ENCODE measurements around the gene MGAT3. TPM values are rescaled to one million over a fixed set of nuclear protein-coding genes. Genes with fewer than 3 reads are reported as not detected.

Gene MGAT3
- total and polyA plus RNA-seq, 2 donors (not counting 3 experiments of a cell fraction or from before 2014, with no cell fraction given): not detected

- Histone ChIP-seq H3K27ac (ENCODE audit: insufficient read depth, low read depth, low read length) (no peak overlapping the region), H3K4me1 (ENCODE audit: control insufficient read depth, extremely low read depth, insufficient read depth, low read length) (peaks cover 15% of the 10 kb centered on the region), H3K9me1 (replicated peaks; ENCODE audit: control insufficient read depth, extremely low read depth, insufficient read depth, low read length) (no peaks in the 10 kb centered on the region), H3K36me3 (ENCODE audit: control insufficient read depth in 2 of 2, extremely low read depth in 1 of 2, insufficient read depth in 2 of 2, low read length in 2 of 2) (peaks cover 5 to 21% of the 10 kb centered on the region in 2 experiments), H4K20me1 (replicated peaks; ENCODE audit: control insufficient read depth, extremely low read depth, insufficient read depth, low read length) (no peaks in the 10 kb centered on the region), H3K9ac (replicated peaks; ENCODE audit: extremely low read depth, insufficient read depth, low read length) (peak overlapping the region; percentile 56), H2AFZ (ENCODE audit: low read depth, low read length) (no peak overlapping the region), H3K27me3 (ENCODE audit: control insufficient read depth in 2 of 2, insufficient read depth in 2 of 2, low read length in 2 of 2) (no peaks in the 10 kb centered on the region), H3K4me2 (ENCODE audit: insufficient read depth, low read length) (peak overlapping the region; percentile 89), H3K79me2 (ENCODE audit: control insufficient read depth, insufficient read depth, low read length) (peaks cover 45% of the 10 kb centered on the region), H3K9me3 (replicated peaks; ENCODE audit: control insufficient read depth, insufficient read depth, low read length) (no peaks in the 10 kb centered on the region), H3K4me3 (replicated peaks in 1 of 3; ENCODE audit: insufficient read depth in 1 of 3, low read depth in 1 of 3, low read length in 3 of 3) (peak overlapping the region; percentile 4 to 96 (median 92))
- TF ChIP-seq POLR2A (IDR thresholded peaks at IDR 0.05; ENCODE audit: low read depth, low read length) (peak; percentile 88), POLR2AphosphoS5 (IDR thresholded peaks at IDR 0.05; ENCODE audit: insufficient read depth, low read depth, low read length) (peak; percentile 89), FOS (IDR thresholded peaks at IDR 0.05; ENCODE audit: borderline replicate concordance, insufficient read depth, low read length) (no peak), MYC (IDR thresholded peaks at IDR 0.05; ENCODE audit: low read depth, low read length) (no peak)
- ChIA-PET CTCF (interaction anchor here (0.9 to 2.0 kb wide), 3 partner anchors 9 to 28 kb away, joined by 5 to 9 read pairs (median 9); no protein-coding TSS in a partner anchor), POLR2A (interaction anchor here (0.5 to 2.5 kb wide), 5 partner anchors 21 to 206 kb away, joined by 3 to 7 read pairs (median 4); partner anchors contain the start of genes MIEF1 and RPL3)
- no TSS peak for BruUV-seq (replicated peaks)
- intact Hi-C loops (cut with micrococcal nuclease) (loop anchor here (10.0 kb wide), 2 partner anchors 268 to 348 kb away; no protein-coding TSS in a partner anchor), dilution Hi-C loops (cut with MboI; ENCODE audit: extremely low pct_ligation_motif_present, low sequenced_read_pairs) (no loop called here)
- peak; percentile 43 for DNase-seq (ENCODE audit: low read depth, low spot score)
- FAIRE-seq: peak; percentile 75
Measured at GRCh38 chr22:39522567-39523300, 65.9 kb downstream of the MGAT3 start.

GRCh38 chr22:39524089-39524752, 67.4 kb downstream of the MGAT3 start:
- BruUV-seq (replicated peaks): no TSS peak
- H4K20me1 ChIP-seq (replicated peaks; ENCODE audit: control insufficient read depth, extremely low read depth, insufficient read depth, low read length): no peaks in the 10 kb centered on the region
- peaks cover 5 to 24% of the 10 kb centered on the region in 2 experiments for H3K36me3 ChIP-seq (ENCODE audit: control insufficient read depth in 2 of 2, extremely low read depth in 1 of 2, insufficient read depth in 2 of 2, low read length in 2 of 2)
- TF ChIP-seq GATA2 (IDR thresholded peaks at IDR 0.05; ENCODE audit: insufficient read depth, insufficient read length, low read depth, low read length) (no peak), MYC (IDR thresholded peaks at IDR 0.05; ENCODE audit: low read depth, low read length) (no peak), FOS (IDR thresholded peaks at IDR 0.05; ENCODE audit: borderline replicate concordance, insufficient read depth, low read length) (no peak), POLR2A (IDR thresholded peaks at IDR 0.05; ENCODE audit: low read depth, low read length) (no peak), EZH2 (IDR thresholded peaks at IDR 0.05; ENCODE audit: borderline replicate concordance, low read depth, low read length, severe bottlenecking) (no peak), MAX (IDR thresholded peaks at IDR 0.05; ENCODE audit: insufficient read depth, insufficient read length) (no peak), CTCF (IDR thresholded peaks at IDR 0.05; ENCODE audit: extremely low read depth in 1 of 2, insufficient read depth in 1 of 2, low read depth in 1 of 2, low read length in 2 of 2) (no peak), POLR2AphosphoS5 (IDR thresholded peaks at IDR 0.05; ENCODE audit: insufficient read depth, low read depth, low read length) (no peak), JUN (IDR thresholded peaks at IDR 0.05; ENCODE audit: borderline replicate concordance, insufficient read depth, insufficient read length, low read depth) (no peak)
- no peaks in the 10 kb centered on the region for H3K27me3 ChIP-seq (ENCODE audit: control insufficient read depth in 2 of 2, insufficient read depth in 2 of 2, low read length in 2 of 2)
- H3K9ac ChIP-seq (replicated peaks; ENCODE audit: extremely low read depth, insufficient read depth, low read length): no peak overlapping the region
- H3K4me3 ChIP-seq (replicated peaks in 1 of 3; ENCODE audit: insufficient read depth in 1 of 3, low read depth in 1 of 3, low read length in 3 of 3): no peak overlapping the region
- no peaks in the 10 kb centered on the region for H3K9me3 ChIP-seq (replicated peaks; ENCODE audit: control insufficient read depth, insufficient read depth, low read length)
- POLR2A ChIA-PET: interaction anchor here (0.7 to 2.5 kb wide), 4 partner anchors 22 to 755 kb away, joined by 3 to 11 read pairs (median 6); partner anchors contain the start of gene MIEF1
- H3K4me1 ChIP-seq (ENCODE audit: control insufficient read depth, extremely low read depth, insufficient read depth, low read length): peaks cover 13% of the 10 kb centered on the region
- CTCF ChIA-PET: interaction anchor here (0.7 to 2.5 kb wide), 6 partner anchors 10 to 512 kb away, joined by 3 to 17 read pairs (median 6); partner anchors contain the start of gene RPL3
- H3K4me2 ChIP-seq (ENCODE audit: insufficient read depth, low read length): no peak overlapping the region
- FAIRE-seq (peak; percentile 37), DNase-seq (ENCODE audit: low read depth, low spot score) (no peak)
- no peak overlapping the region for H3K27ac ChIP-seq (ENCODE audit: insufficient read depth, low read depth, low read length)
- peaks cover 53% of the 10 kb centered on the region for H3K79me2 ChIP-seq (ENCODE audit: control insufficient read depth, insufficient read depth, low read length)
- H3K9me1 ChIP-seq (replicated peaks; ENCODE audit: control insufficient read depth, extremely low read depth, insufficient read depth, low read length): no peaks in the 10 kb centered on the region
- no peak overlapping the region for H2AFZ ChIP-seq (ENCODE audit: low read depth, low read length)
- intact Hi-C loops (cut with micrococcal nuclease): loop anchor here (10.0 kb wide), 2 partner anchors 269 to 349 kb away; no protein-coding TSS in a partner anchor
- dilution Hi-C loops (cut with MboI; ENCODE audit: extremely low pct_ligation_motif_present, low sequenced_read_pairs): no loop called here

Data from endothelial cell of umbilical vein (primary cell).